ENCODE data around the gene PLEKHG5.

Gene PLEKHG5

GRCh38 chr1:6535214-6535613 lies 43.7 kb upstream of the PLEKHG5 start:
- Histone ChIP-seq H3K27me3 (ENCODE audit: low read depth, low read length) (no peaks in the 10 kb centered on the region), H3K4me3 (ENCODE audit: low read length) (no peak overlapping the region), H3K9me3 (ENCODE audit: insufficient read depth, low read length) (no peaks in the 10 kb centered on the region), H3K79me2 (ENCODE audit: low read length) (no peaks in the 10 kb centered on the region), H3K4me1 (ENCODE audit: low read length) (no peaks in the 10 kb centered on the region), H2AFZ (ENCODE audit: low read depth, low read length) (no peak overlapping the region), H3K27ac (ENCODE audit: low read length) (no peak overlapping the region), H3K4me2 (ENCODE audit: low read length) (no peak overlapping the region), H3K36me3 (replicated peaks; ENCODE audit: low read depth, low read length) (peaks cover 27% of the 10 kb centered on the region), H3K9ac (ENCODE audit: low read length) (no peak overlapping the region), H4K20me1 (ENCODE audit: insufficient read depth, low read length) (no peaks in the 10 kb centered on the region)
- TF ChIP-seq EZH2phosphoT487 (IDR thresholded peaks at IDR 0.05; ENCODE audit: low read depth) (no peak), CTCF (IDR thresholded peaks at IDR 0.05; ENCODE audit: low read depth, low read length) (no peak)

- Histone ChIP-seq H3K27me3 (ENCODE audit: low read depth, low read length) (no peaks in the 10 kb centered on the region), H3K9me3 (ENCODE audit: insufficient read depth, low read length) (no peaks in the 10 kb centered on the region), H4K20me1 (ENCODE audit: insufficient read depth, low read length) (no peaks in the 10 kb centered on the region), H3K9ac (ENCODE audit: low read length) (no peak overlapping the region), H3K79me2 (ENCODE audit: low read length) (no peaks in the 10 kb centered on the region), H2AFZ (ENCODE audit: low read depth, low read length) (no peak overlapping the region), H3K4me3 (ENCODE audit: low read length) (no peak overlapping the region), H3K4me2 (ENCODE audit: low read length) (no peak overlapping the region), H3K4me1 (ENCODE audit: low read length) (no peaks in the 10 kb centered on the region), H3K36me3 (replicated peaks; ENCODE audit: low read depth, low read length) (peaks cover 27% of the 10 kb centered on the region), H3K27ac (ENCODE audit: low read length) (no peak overlapping the region)
- TF ChIP-seq CTCF (IDR thresholded peaks at IDR 0.05; ENCODE audit: low read depth, low read length), result no peak
- no peak for TF ChIP-seq EZH2phosphoT487 (IDR thresholded peaks at IDR 0.05; ENCODE audit: low read depth)
These were observed 42.9 kb upstream of the PLEKHG5 start for GRCh38 chr1:6534248-6534822.

GRCh38 chr1:6531996-6532395 lies 40.5 kb upstream of the PLEKHG5 start:
- Histone ChIP-seq H3K79me2 (ENCODE audit: low read length) (no peaks in the 10 kb centered on the region), H3K27ac (ENCODE audit: low read length) (no peak overlapping the region), H3K4me1 (ENCODE audit: low read length) (no peaks in the 10 kb centered on the region), H3K9ac (ENCODE audit: low read length) (no peak overlapping the region), H4K20me1 (ENCODE audit: insufficient read depth, low read length) (no peaks in the 10 kb centered on the region), H3K4me2 (ENCODE audit: low read length) (no peak overlapping the region), H3K9me3 (ENCODE audit: insufficient read depth, low read length) (no peaks in the 10 kb centered on the region), H3K36me3 (replicated peaks; ENCODE audit: low read depth, low read length) (peaks cover 28% of the 10 kb centered on the region), H3K4me3 (ENCODE audit: low read length) (no peak overlapping the region), H3K27me3 (ENCODE audit: low read depth, low read length) (no peaks in the 10 kb centered on the region), H2AFZ (ENCODE audit: low read depth, low read length) (no peak overlapping the region)
- TF ChIP-seq CTCF (IDR thresholded peaks at IDR 0.05; ENCODE audit: low read depth, low read length) (no peak), EZH2phosphoT487 (IDR thresholded peaks at IDR 0.05; ENCODE audit: low read depth) (no peak)

GRCh38 chr1:6530504-6531160 lies 39.2 kb upstream of the PLEKHG5 start:
- H4K20me1 ChIP-seq (ENCODE audit: insufficient read depth, low read length), result no peaks in the 10 kb centered on the region
- H3K4me1 ChIP-seq (ENCODE audit: low read length), result no peaks in the 10 kb centered on the region
- peaks cover 32% of the 10 kb centered on the region for H3K36me3 ChIP-seq (replicated peaks; ENCODE audit: low read depth, low read length)
- TF ChIP-seq CTCF (IDR thresholded peaks at IDR 0.05; ENCODE audit: low read depth, low read length) (no peak), EZH2phosphoT487 (IDR thresholded peaks at IDR 0.05; ENCODE audit: low read depth) (no peak)
- H3K79me2 ChIP-seq (ENCODE audit: low read length), result no peaks in the 10 kb centered on the region
- H3K27me3 ChIP-seq (ENCODE audit: low read depth, low read length), result no peaks in the 10 kb centered on the region
- H3K9ac ChIP-seq (ENCODE audit: low read length), result no peak overlapping the region
- no peak overlapping the region for H3K27ac ChIP-seq (ENCODE audit: low read length)
- H3K9me3 ChIP-seq (ENCODE audit: insufficient read depth, low read length), result no peaks in the 10 kb centered on the region
- H2AFZ ChIP-seq (ENCODE audit: low read depth, low read length), result no peak overlapping the region
- H3K4me3 ChIP-seq (ENCODE audit: low read length), result no peak overlapping the region
- H3K4me2 ChIP-seq (ENCODE audit: low read length), result no peak overlapping the region
